HG02610 (cell line): ENCODE data around the gene FMNL3.
"Not testable (repeated sequence)": the region's sequence is repeated elsewhere in the genome, so short reads cannot be mapped to it uniquely, and the experiment has no call there.

ENCODE experiments used
- ATAC-seq: cut with Tn5 transposase; IDR thresholded peaks from one replicate; pipeline ENCODE4 v1.9.1; 2021; ENCODE audit warnings: mild to moderate bottlenecking, moderate library complexity; ENCODE audit not compliant: unreplicated experiment

FMNL3 gene

GRCh38 chr12:49707128-49707811 lies at the start of gene FMNL3:
TSS of gene FMNL3 (minus strand) at chr12:49707405. CDS start at chr12:49707180, 225 bp downstream.
- ATAC-seq = peak; percentile 76

- no peak for ATAC-seq
Measured at GRCh38 chr12:49750996-49751393, 43.8 kb upstream of the FMNL3 start.

GRCh38 chr12:49750027-49750995 lies 43.1 kb upstream of the FMNL3 start:
- peak; percentile 55 for ATAC-seq

GRCh38 chr12:49748800-49749199 lies 41.6 kb upstream of the FMNL3 start:
- no peak for ATAC-seq

- ATAC-seq = no peak
Measured at GRCh38 chr12:49748306-49748705, 41.1 kb upstream of the FMNL3 start.

GRCh38 chr12:49744363-49744885 lies 37.2 kb upstream of the FMNL3 start:
- no peak for ATAC-seq

- ATAC-seq = peak; percentile 53
Measured at GRCh38 chr12:49741882-49742620, 34.8 kb upstream of the FMNL3 start.

GRCh38 chr12:49740930-49741881 lies 34.0 kb upstream of the FMNL3 start, which contains the start of gene TMBIM6:
TSS of gene TMBIM6 (plus strand) at chr12:49741557. CDS start at chr12:49752494, 10,937 bp downstream.
- peak; percentile 97 for ATAC-seq

GRCh38 chr12:49740277-49740676 lies 33.1 kb upstream of the FMNL3 start:
- ATAC-seq = not testable (repeated sequence)

GRCh38 chr12:49738721-49739120 lies 31.5 kb upstream of the FMNL3 start:
- ATAC-seq = not testable (repeated sequence)

GRCh38 chr12:49734900-49735299 lies 27.7 kb upstream of the FMNL3 start:
- ATAC-seq = not testable (repeated sequence)

- ATAC-seq = no peak
Measured at GRCh38 chr12:49733219-49734017, 26.2 kb upstream of the FMNL3 start.

- no peak for ATAC-seq
Measured at GRCh38 chr12:49730568-49731101, 23.4 kb upstream of the FMNL3 start.

- no peak for ATAC-seq
Measured at GRCh38 chr12:49730050-49730449, 22.8 kb upstream of the FMNL3 start.

GRCh38 chr12:49728446-49728845 lies 21.2 kb upstream of the FMNL3 start:
- no peak for ATAC-seq

GRCh38 chr12:49721355-49721754 lies 14.2 kb upstream of the FMNL3 start:
- ATAC-seq = not testable (repeated sequence)

GRCh38 chr12:49720214-49720613 lies 13.0 kb upstream of the FMNL3 start:
- no peak for ATAC-seq

- not testable (repeated sequence) for ATAC-seq
Measured at GRCh38 chr12:49717800-49718199, 10.6 kb upstream of the FMNL3 start.

GRCh38 chr12:49716553-49716952 lies 9.3 kb upstream of the FMNL3 start:
- peak; percentile 71 for ATAC-seq
